ENCODE results near the gene FAM118A. TPM values are rescaled to one million over a fixed set of nuclear protein-coding genes. Genes with fewer than 3 reads are reported as not detected.

FAM118A gene
- total and polyA plus RNA-seq, 2 experiments from 2014 or later: 11.9 to 20.3 TPM

DNA sequence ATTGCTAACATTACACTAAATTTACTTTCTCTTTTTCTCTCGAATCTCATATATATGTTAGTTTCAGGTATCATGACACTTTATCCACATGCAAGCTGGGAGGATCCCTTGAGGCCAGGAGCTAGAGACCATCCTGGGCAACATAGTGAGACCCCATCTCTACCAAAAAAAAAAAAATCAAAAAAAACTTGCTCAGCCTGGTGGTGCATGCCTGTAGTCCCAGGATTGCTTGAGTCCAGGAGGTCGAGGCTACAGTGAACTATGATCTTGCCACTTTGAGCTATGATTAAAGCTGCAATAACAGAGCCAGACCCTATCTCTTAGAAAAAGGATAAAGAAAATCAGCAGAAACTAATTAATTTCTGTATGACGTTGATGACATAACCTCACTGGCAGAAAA, 28.7 kb upstream of the FAM118A start:
- Histone ChIP-seq H3K9me2 (ENCODE audit: insufficient read depth) (no peaks in the 10 kb centered on the region), H3K4me1 (ENCODE audit: insufficient read depth) (no peaks in the 10 kb centered on the region), H3K27me3 (ENCODE audit: insufficient read depth) (peaks cover 11% of the 10 kb centered on the region), H3K36me3 (ENCODE audit: insufficient read depth) (no peaks in the 10 kb centered on the region), H3K79me2 (replicated peaks; ENCODE audit: insufficient read depth) (no peaks in the 10 kb centered on the region), H2AFZ (no peak overlapping the region), H3F3A (replicated peaks; ENCODE audit: low read depth) (no peaks in the 10 kb centered on the region), H3K4me2 (no peak overlapping the region), H3K27ac (ENCODE audit: low read depth) (no peak overlapping the region), H4K20me1 (replicated peaks; ENCODE audit: insufficient read depth) (no peaks in the 10 kb centered on the region), H3K4me3 (no peak overlapping the region)
- H3K9me3 Mint-ChIP-seq: no peaks in the 10 kb centered on the region
- TF ChIP-seq ZNF462 (CRISPR knock-in tag; IDR thresholded peaks at IDR 0.05) (no peak), POLR2AphosphoS5 (IDR thresholded peaks at IDR 0.05; ENCODE audit: low read depth) (no peak), JUNB (IDR thresholded peaks at IDR 0.05; ENCODE audit: unreplicated experiment) (no peak), ETS1 (IDR thresholded peaks at IDR 0.05) (no peak), NANOG (IDR thresholded peaks at IDR 0.05; ENCODE audit: borderline replicate concordance) (no peak), EZH2phosphoT487 (IDR thresholded peaks at IDR 0.05; ENCODE audit: unreplicated experiment) (no peak), EZH2 (IDR thresholded peaks at IDR 0.05; ENCODE audit: low read depth, unreplicated experiment) (no peak), STAT1 (IDR thresholded peaks at IDR 0.05; ENCODE audit: unreplicated experiment) (no peak), ZNF114 (CRISPR knock-in tag; IDR thresholded peaks at IDR 0.05) (no peak), CREB1 (CRISPR knock-in tag; IDR thresholded peaks at IDR 0.05; ENCODE audit: low read depth) (no peak), ZNF331 (CRISPR knock-in tag; IDR thresholded peaks at IDR 0.05; ENCODE audit: low read depth) (no peak)
- TF ChIP-seq, protein P1, sequence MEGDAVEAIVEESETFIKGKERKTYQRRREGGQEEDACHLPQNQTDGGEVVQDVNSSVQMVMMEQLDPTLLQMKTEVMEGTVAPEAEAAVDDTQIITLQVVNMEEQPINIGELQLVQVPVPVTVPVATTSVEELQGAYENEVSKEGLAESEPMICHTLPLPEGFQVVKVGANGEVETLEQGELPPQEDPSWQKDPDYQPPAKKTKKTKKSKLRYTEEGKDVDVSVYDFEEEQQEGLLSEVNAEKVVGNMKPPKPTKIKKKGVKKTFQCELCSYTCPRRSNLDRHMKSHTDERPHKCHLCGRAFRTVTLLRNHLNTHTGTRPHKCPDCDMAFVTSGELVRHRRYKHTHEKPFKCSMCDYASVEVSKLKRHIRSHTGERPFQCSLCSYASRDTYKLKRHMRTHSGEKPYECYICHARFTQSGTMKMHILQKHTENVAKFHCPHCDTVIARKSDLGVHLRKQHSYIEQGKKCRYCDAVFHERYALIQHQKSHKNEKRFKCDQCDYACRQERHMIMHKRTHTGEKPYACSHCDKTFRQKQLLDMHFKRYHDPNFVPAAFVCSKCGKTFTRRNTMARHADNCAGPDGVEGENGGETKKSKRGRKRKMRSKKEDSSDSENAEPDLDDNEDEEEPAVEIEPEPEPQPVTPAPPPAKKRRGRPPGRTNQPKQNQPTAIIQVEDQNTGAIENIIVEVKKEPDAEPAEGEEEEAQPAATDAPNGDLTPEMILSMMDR (conservative IDR thresholded peaks at IDR 0.05; ENCODE audit: low read depth in 2 of 2): no peak
- TF ChIP-seq, protein P2, sequence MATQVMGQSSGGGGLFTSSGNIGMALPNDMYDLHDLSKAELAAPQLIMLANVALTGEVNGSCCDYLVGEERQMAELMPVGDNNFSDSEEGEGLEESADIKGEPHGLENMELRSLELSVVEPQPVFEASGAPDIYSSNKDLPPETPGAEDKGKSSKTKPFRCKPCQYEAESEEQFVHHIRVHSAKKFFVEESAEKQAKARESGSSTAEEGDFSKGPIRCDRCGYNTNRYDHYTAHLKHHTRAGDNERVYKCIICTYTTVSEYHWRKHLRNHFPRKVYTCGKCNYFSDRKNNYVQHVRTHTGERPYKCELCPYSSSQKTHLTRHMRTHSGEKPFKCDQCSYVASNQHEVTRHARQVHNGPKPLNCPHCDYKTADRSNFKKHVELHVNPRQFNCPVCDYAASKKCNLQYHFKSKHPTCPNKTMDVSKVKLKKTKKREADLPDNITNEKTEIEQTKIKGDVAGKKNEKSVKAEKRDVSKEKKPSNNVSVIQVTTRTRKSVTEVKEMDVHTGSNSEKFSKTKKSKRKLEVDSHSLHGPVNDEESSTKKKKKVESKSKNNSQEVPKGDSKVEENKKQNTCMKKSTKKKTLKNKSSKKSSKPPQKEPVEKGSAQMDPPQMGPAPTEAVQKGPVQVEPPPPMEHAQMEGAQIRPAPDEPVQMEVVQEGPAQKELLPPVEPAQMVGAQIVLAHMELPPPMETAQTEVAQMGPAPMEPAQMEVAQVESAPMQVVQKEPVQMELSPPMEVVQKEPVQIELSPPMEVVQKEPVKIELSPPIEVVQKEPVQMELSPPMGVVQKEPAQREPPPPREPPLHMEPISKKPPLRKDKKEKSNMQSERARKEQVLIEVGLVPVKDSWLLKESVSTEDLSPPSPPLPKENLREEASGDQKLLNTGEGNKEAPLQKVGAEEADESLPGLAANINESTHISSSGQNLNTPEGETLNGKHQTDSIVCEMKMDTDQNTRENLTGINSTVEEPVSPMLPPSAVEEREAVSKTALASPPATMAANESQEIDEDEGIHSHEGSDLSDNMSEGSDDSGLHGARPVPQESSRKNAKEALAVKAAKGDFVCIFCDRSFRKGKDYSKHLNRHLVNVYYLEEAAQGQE (IDR thresholded peaks at IDR 0.05; ENCODE audit: unreplicated experiment): no peak
- no peak for DNase-seq (ENCODE audit: low spot score)
- ATAC-seq: no peak
- no peak overlapping the region for H3K27ac Mint-ChIP-seq
- peaks cover 23% of the 10 kb centered on the region for H3K27me3 Mint-ChIP-seq (ENCODE audit: insufficient read depth, low read depth, poor library complexity)
- H3K4me3 Mint-ChIP-seq: no peak overlapping the region
- H3K36me3 Mint-ChIP-seq (ENCODE audit: low read depth): no peaks in the 10 kb centered on the region
- H3K4me1 Mint-ChIP-seq: peaks cover 5% of the 10 kb centered on the region
